ENCODE measurements around the gene FBXO7.
"Not testable (repeated sequence)": the region's sequence is repeated elsewhere in the genome, so short reads cannot be mapped to it uniquely, and the experiment has no call there.

Gene FBXO7

DNA sequence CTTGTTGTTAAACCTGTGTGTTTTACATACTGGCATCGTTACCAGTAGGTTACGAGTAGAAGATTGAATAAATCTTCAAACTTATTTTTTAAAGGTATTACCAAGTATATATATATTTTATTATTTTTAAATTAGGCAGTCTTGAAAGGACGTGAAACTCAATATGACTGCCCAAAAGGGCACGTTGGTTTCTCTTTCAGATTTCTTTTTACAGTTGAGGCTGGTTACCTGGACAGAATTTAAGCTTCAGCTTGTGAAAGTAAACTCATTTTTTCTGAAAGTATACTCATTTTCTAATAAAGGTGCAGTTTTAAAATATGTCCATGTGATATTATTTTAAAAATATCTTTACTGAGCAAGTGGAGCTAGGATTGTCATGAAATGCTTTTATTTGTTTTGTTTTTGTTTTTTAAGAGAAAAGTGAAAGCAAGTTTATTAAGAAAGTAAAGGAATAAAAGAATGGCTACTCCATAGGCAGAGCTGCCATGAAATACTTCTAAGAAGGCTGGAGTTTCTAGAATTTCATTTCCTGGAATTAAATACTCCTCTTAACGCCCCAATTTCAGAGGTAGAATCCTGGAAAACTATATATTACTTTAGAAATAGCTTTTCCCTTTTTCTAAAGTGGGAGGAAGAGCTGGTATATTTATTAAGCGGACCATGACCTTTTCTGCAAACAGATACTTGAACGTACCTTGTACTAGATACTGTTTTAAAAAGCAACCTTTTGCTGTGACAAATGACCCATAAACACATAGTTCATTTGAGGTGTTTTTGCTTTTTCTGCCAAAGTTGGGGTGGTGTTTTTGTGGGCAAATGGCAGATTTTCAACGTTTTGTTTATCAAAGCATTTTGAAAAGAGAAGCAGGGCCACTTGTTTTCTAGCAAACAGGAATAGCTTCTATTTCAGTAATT is 1.9 kb downstream of the FBXO7 start:
- peaks cover 3 to 13% (median 8%) of the 10 kb centered on the region in 4 experiments for H3K36me3 ChIP-seq (ENCODE audit: control insufficient read depth in 4 of 4, insufficient read depth in 4 of 4, low read length in 3 of 4)
- CTCF ChIA-PET = interaction anchor here (0.6 to 1.6 kb wide), 5 partner anchors 10 to 159 kb away, joined by 3 to 5 read pairs (median 4); partner anchors contain the start of gene RTCB
- H3K4me1 ChIP-seq (ENCODE audit: control extremely low read depth in 1 of 4, control insufficient read depth in 4 of 4, insufficient read depth in 4 of 4, low read length in 3 of 4) = peaks cover 11 to 21% (median 18%) of the 10 kb centered on the region in 4 experiments
- H3K27ac ChIP-seq (ENCODE audit: insufficient read depth in 1 of 2, low read depth in 1 of 2, low read length in 2 of 2, poor library complexity in 1 of 2, severe bottlenecking in 2 of 2) = peak overlapping the region; percentile 89 to 93
- H3K9me3 ChIP-seq (ENCODE audit: control extremely low read depth in 1 of 5, control insufficient read depth in 4 of 5, insufficient read depth in 2 of 5, low read depth in 1 of 5, low read length in 4 of 5) = no peaks in the 10 kb centered on the region
- peak overlapping the region in 6 of 7 experiments; percentile 87 to 97 (median 94) for H3K4me3 ChIP-seq (ENCODE audit: control insufficient read depth in 1 of 7, extremely low read depth in 1 of 7, insufficient read depth in 4 of 7, low read depth in 2 of 7, low read length in 6 of 7)
- no CpG with 5 or more reads among the region's 8 CpGs for WGBS (ENCODE audit: insufficient coverage)
- peak in 2 of 3 donors; percentile 23 to 34 for DNase-seq
- POLR2A ChIA-PET = interaction anchor here (0.9 kb wide), 1 partner anchor 19 kb away, joined by 3 read pairs; no protein-coding TSS in a partner anchor
- no peaks in the 10 kb centered on the region for H3K27me3 ChIP-seq (replicated peaks in 2 of 5; ENCODE audit: control insufficient read depth in 4 of 5, insufficient read depth in 5 of 5, low read length in 4 of 5)

DNA sequence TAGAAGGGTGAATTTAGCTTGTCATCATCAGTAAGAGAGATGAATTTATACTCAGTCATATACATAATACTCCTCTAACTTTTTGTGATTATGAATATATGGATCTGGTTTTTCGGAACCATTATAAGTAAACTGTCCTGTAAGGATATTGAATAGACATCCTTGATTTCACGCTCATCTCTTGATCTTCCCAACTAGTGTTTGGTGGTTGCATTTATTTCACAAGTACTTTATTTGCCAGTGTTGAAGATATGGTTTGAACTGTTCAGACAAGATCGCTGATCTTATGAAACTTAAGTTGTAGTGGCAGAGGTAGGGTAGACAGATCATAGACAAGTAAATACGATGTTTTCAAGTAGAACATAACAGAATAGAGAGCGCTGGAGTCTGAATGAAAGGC is 3.0 kb downstream of the FBXO7 start:
- Histone ChIP-seq H3K36me3 (ENCODE audit: control insufficient read depth in 4 of 4, insufficient read depth in 4 of 4, low read length in 3 of 4) (peaks cover 4 to 17% (median 10%) of the 10 kb centered on the region in 4 experiments), H3K4me1 (ENCODE audit: control extremely low read depth in 1 of 4, control insufficient read depth in 4 of 4, insufficient read depth in 4 of 4, low read length in 3 of 4) (peaks cover 11 to 22% (median 18%) of the 10 kb centered on the region in 4 experiments), H3K4me3 (ENCODE audit: control insufficient read depth in 1 of 7, extremely low read depth in 1 of 7, insufficient read depth in 4 of 7, low read depth in 2 of 7, low read length in 6 of 7) (peak overlapping the region in 4 of 7 experiments; percentile 19 to 97 (median 94)), H3K27ac (ENCODE audit: insufficient read depth in 1 of 2, low read depth in 1 of 2, low read length in 2 of 2, poor library complexity in 1 of 2, severe bottlenecking in 2 of 2) (peak overlapping the region in 1 of 2 experiments; percentile 93), H3K9me3 (ENCODE audit: control extremely low read depth in 1 of 5, control insufficient read depth in 4 of 5, insufficient read depth in 2 of 5, low read depth in 1 of 5, low read length in 4 of 5) (no peaks in the 10 kb centered on the region), H3K27me3 (replicated peaks in 2 of 5; ENCODE audit: control insufficient read depth in 4 of 5, insufficient read depth in 5 of 5, low read length in 4 of 5) (no peaks in the 10 kb centered on the region)
- ChIA-PET CTCF (interaction anchor here (0.6 to 1.0 kb wide), 2 partner anchors 9 to 158 kb away, joined by 3 to 4 read pairs; no protein-coding TSS in a partner anchor), POLR2A (interaction anchor here (0.6 kb wide), 1 partner anchor 1958 kb away, joined by 3 read pairs; no protein-coding TSS in a partner anchor)
- no peak for DNase-seq
- WGBS (ENCODE audit: insufficient coverage) = 100% methylated on average over 4 of the region's 5 CpGs

DNA sequence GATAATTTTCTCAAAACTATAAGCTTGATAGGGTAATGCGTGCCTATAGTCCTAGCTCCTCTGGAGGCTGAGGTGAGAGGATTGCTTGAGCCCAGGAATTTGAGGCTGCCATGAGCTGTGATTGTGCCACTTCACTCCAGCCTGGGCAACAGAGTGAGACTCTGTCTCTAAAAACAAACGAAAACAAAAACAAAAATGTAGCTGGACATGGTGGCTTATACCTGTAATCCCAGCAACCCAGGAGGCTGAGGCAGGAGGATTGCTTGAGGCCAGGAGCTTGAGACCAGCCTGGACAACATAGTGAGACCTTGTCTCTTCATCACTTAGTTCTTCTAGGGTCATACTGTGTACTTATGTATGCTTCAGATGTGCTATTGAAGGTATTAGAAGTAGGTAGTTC is 3.9 kb downstream of the FBXO7 start:
- H3K27ac ChIP-seq (ENCODE audit: insufficient read depth in 1 of 2, low read depth in 1 of 2, low read length in 2 of 2, poor library complexity in 1 of 2, severe bottlenecking in 2 of 2) = peak overlapping the region in 1 of 2 experiments; percentile 8
- H3K36me3 ChIP-seq (ENCODE audit: control insufficient read depth in 4 of 4, insufficient read depth in 4 of 4, low read length in 3 of 4) = peaks cover 4 to 23% (median 10%) of the 10 kb centered on the region in 4 experiments
- DNase-seq; H3K4me3 ChIP-seq (ENCODE audit: control insufficient read depth in 1 of 7, extremely low read depth in 1 of 7, insufficient read depth in 4 of 7, low read depth in 2 of 7, low read length in 6 of 7); H3K27me3 ChIP-seq (replicated peaks in 2 of 5; ENCODE audit: control insufficient read depth in 4 of 5, insufficient read depth in 5 of 5, low read length in 4 of 5); H3K9me3 ChIP-seq (ENCODE audit: control extremely low read depth in 1 of 5, control insufficient read depth in 4 of 5, insufficient read depth in 2 of 5, low read depth in 1 of 5, low read length in 4 of 5); POLR2A ChIA-PET: not testable (repeated sequence)
- CTCF ChIA-PET = interaction anchor here (1.5 kb wide), 1 partner anchor 18 kb away, joined by 4 read pairs; no protein-coding TSS in a partner anchor
- peaks cover 10 to 21% (median 18%) of the 10 kb centered on the region in 4 experiments for H3K4me1 ChIP-seq (ENCODE audit: control extremely low read depth in 1 of 4, control insufficient read depth in 4 of 4, insufficient read depth in 4 of 4, low read length in 3 of 4)
- 100% methylated on average over 2 of the region's 2 CpGs for WGBS (ENCODE audit: insufficient coverage)

DNA sequence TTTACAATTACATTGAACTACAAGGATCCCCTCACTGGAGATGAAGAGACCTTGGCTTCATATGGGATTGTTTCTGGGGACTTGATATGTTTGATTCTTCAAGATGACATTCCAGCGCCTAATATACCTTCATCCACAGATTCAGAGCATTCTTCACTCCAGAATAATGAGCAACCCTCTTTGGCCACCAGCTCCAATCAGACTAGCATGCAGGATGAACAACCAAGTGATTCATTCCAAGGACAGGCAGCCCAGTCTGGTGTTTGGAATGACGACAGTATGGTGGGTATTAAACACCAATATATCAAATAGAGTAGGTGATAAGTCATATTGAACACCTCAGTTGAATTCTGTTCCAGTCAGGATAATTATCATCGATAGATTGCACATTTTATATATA is 4.4 kb downstream of the FBXO7 start:
- 100% methylated on average over 1 of the region's 3 CpGs for WGBS (ENCODE audit: insufficient coverage)
- Histone ChIP-seq H3K4me1 (ENCODE audit: control extremely low read depth in 1 of 4, control insufficient read depth in 4 of 4, insufficient read depth in 4 of 4, low read length in 3 of 4) (peaks cover 5 to 16% (median 14%) of the 10 kb centered on the region in 4 experiments), H3K27ac (ENCODE audit: insufficient read depth in 1 of 2, low read depth in 1 of 2, low read length in 2 of 2, poor library complexity in 1 of 2, severe bottlenecking in 2 of 2) (no peak overlapping the region), H3K9me3 (ENCODE audit: control extremely low read depth in 1 of 5, control insufficient read depth in 4 of 5, insufficient read depth in 2 of 5, low read depth in 1 of 5, low read length in 4 of 5) (no peaks in the 10 kb centered on the region), H3K36me3 (ENCODE audit: control insufficient read depth in 4 of 4, insufficient read depth in 4 of 4, low read length in 3 of 4) (peaks cover 7 to 28% (median 12%) of the 10 kb centered on the region in 4 experiments), H3K4me3 (ENCODE audit: control insufficient read depth in 1 of 7, extremely low read depth in 1 of 7, insufficient read depth in 4 of 7, low read depth in 2 of 7, low read length in 6 of 7) (no peak overlapping the region), H3K27me3 (replicated peaks in 2 of 5; ENCODE audit: control insufficient read depth in 4 of 5, insufficient read depth in 5 of 5, low read length in 4 of 5) (no peaks in the 10 kb centered on the region)
- DNase-seq = no peak
- ChIA-PET POLR2A (interaction anchor here (0.7 kb wide), 1 partner anchor 60 kb away, joined by 4 read pairs; no protein-coding TSS in a partner anchor), CTCF (interaction anchor here (1.0 to 1.5 kb wide), 2 partner anchors 9 to 17 kb away, joined by 3 to 4 read pairs; no protein-coding TSS in a partner anchor)

DNA sequence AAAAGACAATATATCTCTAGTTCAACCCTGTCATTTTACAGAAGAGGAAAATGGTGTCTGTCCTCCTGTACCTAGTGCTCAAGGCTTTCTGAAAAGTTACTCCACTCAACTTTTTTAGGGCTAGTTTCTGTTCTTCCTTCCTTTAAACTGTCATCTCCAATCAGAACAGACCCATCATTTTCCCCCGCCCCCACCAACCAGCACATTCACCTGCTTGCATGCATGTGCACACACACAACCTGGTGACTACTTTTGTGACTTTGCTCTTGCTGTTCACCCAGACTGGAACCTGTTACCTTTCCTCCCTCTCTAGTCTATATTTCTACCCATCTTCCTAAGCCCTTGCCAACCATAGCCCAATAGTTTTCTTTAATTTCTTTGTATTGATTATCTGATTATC is 5.6 kb downstream of the FBXO7 start:
- no peak overlapping the region for H3K4me3 ChIP-seq (ENCODE audit: control insufficient read depth in 1 of 7, extremely low read depth in 1 of 7, insufficient read depth in 4 of 7, low read depth in 2 of 7, low read length in 6 of 7)
- peak overlapping the region in 1 of 2 experiments; percentile 7 for H3K27ac ChIP-seq (ENCODE audit: insufficient read depth in 1 of 2, low read depth in 1 of 2, low read length in 2 of 2, poor library complexity in 1 of 2, severe bottlenecking in 2 of 2)
- H3K36me3 ChIP-seq (ENCODE audit: control insufficient read depth in 4 of 4, insufficient read depth in 4 of 4, low read length in 3 of 4) = peaks cover 10 to 36% (median 22%) of the 10 kb centered on the region in 4 experiments
- H3K4me1 ChIP-seq (ENCODE audit: control extremely low read depth in 1 of 4, control insufficient read depth in 4 of 4, insufficient read depth in 4 of 4, low read length in 3 of 4) = peaks cover 3 to 15% (median 13%) of the 10 kb centered on the region in 4 experiments
- H3K9me3 ChIP-seq (ENCODE audit: control extremely low read depth in 1 of 5, control insufficient read depth in 4 of 5, insufficient read depth in 2 of 5, low read depth in 1 of 5, low read length in 4 of 5) = no peaks in the 10 kb centered on the region
- no peak for DNase-seq
- WGBS (ENCODE audit: insufficient coverage) = 100% methylated on average over 1 of the region's 1 CpG
- POLR2A ChIA-PET = no interaction called here
- no peaks in the 10 kb centered on the region for H3K27me3 ChIP-seq (replicated peaks in 2 of 5; ENCODE audit: control insufficient read depth in 4 of 5, insufficient read depth in 5 of 5, low read length in 4 of 5)
- CTCF ChIA-PET = interaction anchor here (1.0 kb wide), 1 partner anchor 10 kb away, joined by 3 read pairs; no protein-coding TSS in a partner anchor

- Histone ChIP-seq H3K9me3 (ENCODE audit: control extremely low read depth in 1 of 5, control insufficient read depth in 4 of 5, insufficient read depth in 2 of 5, low read depth in 1 of 5, low read length in 4 of 5) (no peaks in the 10 kb centered on the region), H3K4me3 (ENCODE audit: control insufficient read depth in 1 of 7, extremely low read depth in 1 of 7, insufficient read depth in 4 of 7, low read depth in 2 of 7, low read length in 6 of 7) (no peak overlapping the region), H3K36me3 (ENCODE audit: control insufficient read depth in 4 of 4, insufficient read depth in 4 of 4, low read length in 3 of 4) (peaks cover 16 to 61% (median 37%) of the 10 kb centered on the region in 4 experiments), H3K27me3 (replicated peaks in 2 of 5; ENCODE audit: control insufficient read depth in 4 of 5, insufficient read depth in 5 of 5, low read length in 4 of 5) (no peaks in the 10 kb centered on the region), H3K27ac (ENCODE audit: insufficient read depth in 1 of 2, low read depth in 1 of 2, low read length in 2 of 2, poor library complexity in 1 of 2, severe bottlenecking in 2 of 2) (peak overlapping the region in 1 of 2 experiments; percentile 27), H3K4me1 (ENCODE audit: control extremely low read depth in 1 of 4, control insufficient read depth in 4 of 4, insufficient read depth in 4 of 4, low read length in 3 of 4) (peaks cover 0 to 4% (median under 1%) of the 10 kb centered on the region in 4 experiments)
- DNase-seq = peak; percentile 37 to 66 (median 49)
- WGBS (ENCODE audit: insufficient coverage) = 80% methylated on average over 1 of the region's 1 CpG
- ChIA-PET CTCF (interaction anchor here (1.6 kb wide), 1 partner anchor 13 kb away, joined by 3 read pairs; no protein-coding TSS in a partner anchor), POLR2A (interaction anchor here (0.6 kb wide), 1 partner anchor 81 kb away, joined by 5 read pairs; no protein-coding TSS in a partner anchor)
These were observed 8.1 kb downstream of the FBXO7 start for GRCh38 chr22:32482708-32483107.

Data from common myeloid progenitor, CD34-positive (primary cell).